OCI-LY7 (cell line): ENCODE data around the gene GANAB. TPM values are rescaled to one million over a fixed set of nuclear protein-coding genes. Genes with fewer than 3 reads are reported as not detected.
"Not testable (repeated sequence)": the region's sequence is repeated elsewhere in the genome, so short reads cannot be mapped to it uniquely, and the experiment has no call there.

Experiments used
- BruUV-seq: library from RNA; stranded (reverse); fragments of 400-500 nt; replicated peaks from 2 replicates; lab custom pipeline; 2021; lab: Mats Ljungman, UMichigan
- CTCF ChIA-PET: fragments of 300-600 bp; sonication (Branson Sonifier 250); formaldehyde crosslinking; loops from one replicate; lab custom pipeline; 2022; ENCODE audit warnings: antibody characterized with exemption; ENCODE audit not compliant: unreplicated experiment; lab: Charles Lee
- POLR2A ChIA-PET: fragments of 300-600 bp; sonication (Branson Sonifier 250); formaldehyde crosslinking; loops from one replicate; lab custom pipeline; 2022; ENCODE audit warnings: antibody characterized with exemption; lab: Charles Lee
- DNase-seq: peaks from one replicate; pipeline ENCODE4 v3.0.0-alpha.2; 2015; ENCODE audit warnings: low spot score
- H2AFZ ChIP-seq: fragments of 200-600 bp; sonication (generic), shearing (Covaris generic); 2 replicates; pipeline ENCODE4 v1.6.1; 2014; ENCODE audit warnings: mild to moderate bottlenecking, antibody characterized with exemption, low read length, moderate library complexity
- H3K27ac ChIP-seq: fragments of 200-600 bp; sonication (generic); 2 replicates; pipeline ENCODE4 v1.5.1; 2014; ENCODE audit warnings: mixed run types, low read depth, mild to moderate bottlenecking, moderate library complexity, low read length, inconsistent platforms; ENCODE audit not compliant: poor library complexity, severe bottlenecking
- H3K36me3 ChIP-seq: fragments of 200-600 bp; sonication (generic); 2 replicates; pipeline ENCODE4 v1.6.1; 2014; ENCODE audit warnings: mild to moderate bottlenecking, antibody characterized with exemption, low read length, moderate library complexity, mixed read lengths; ENCODE audit not compliant: insufficient read depth
- H3K4me1 ChIP-seq: fragments of 200-600 bp; sonication (generic); 2 replicates; pipeline ENCODE4 v1.5.1; 2014; ENCODE audit warnings: mild to moderate bottlenecking, low read length; ENCODE audit not compliant: insufficient read depth, poor library complexity, severe bottlenecking
- H3K4me2 ChIP-seq: fragments of 200-600 bp; sonication (generic); 2 replicates; pipeline ENCODE4 v1.6.1; 2014; ENCODE audit warnings: mild to moderate bottlenecking, low read length
- H3K4me3 ChIP-seq: fragments of 200-600 bp; sonication (generic); 2 replicates; pipeline ENCODE4 v1.5.1; 2014; ENCODE audit warnings: mild to moderate bottlenecking, low read depth, low read length; ENCODE audit not compliant: poor library complexity, severe bottlenecking
- H3K79me2 ChIP-seq: fragments of 200-600 bp; sonication (generic); 2 replicates; pipeline ENCODE4 v1.6.1; 2016; ENCODE audit warnings: low read depth, mild to moderate bottlenecking, low read length, moderate library complexity, mixed read lengths; ENCODE audit not compliant: insufficient read depth
- H3K9me2 ChIP-seq: fragments of 200-600 bp; sonication (generic); 2 replicates; pipeline ENCODE4 v1.6.1; 2016; ENCODE audit warnings: mild to moderate bottlenecking, low read length, mixed read lengths; ENCODE audit not compliant: insufficient read depth
- H3K9me3 ChIP-seq: fragments of 200-600 bp; sonication (generic); 2 replicates; pipeline ENCODE4 v1.6.1; 2014; ENCODE audit warnings: mild to moderate bottlenecking, mixed run types, low read length, mixed read lengths
- H4K20me1 ChIP-seq: fragments of 200-600 bp; sonication (generic); 2 replicates; pipeline ENCODE4 v1.6.1; 2014; ENCODE audit warnings: mild to moderate bottlenecking, antibody characterized with exemption, low read length, moderate library complexity, mixed read lengths; ENCODE audit not compliant: insufficient read depth
- CTCF ChIP-seq: fragments of 200-600 bp; sonication (generic); conservative IDR thresholded peaks from 2 replicates; pipeline ENCODE4 v1.5.1; 2014; ENCODE audit warnings: mild to moderate bottlenecking, antibody characterized with exemption, low read length, moderate library complexity, mixed read lengths
- EZH2phosphoT487 ChIP-seq: fragments of 200-600 bp; sonication (generic); IDR thresholded peaks from 2 replicates; pipeline ENCODE4 v1.6.1; 2018; ENCODE audit warnings: low read depth, borderline replicate concordance, mild to moderate bottlenecking, mixed run types, antibody characterized with exemption, low read length, moderate library complexity, mixed read lengths
- intact Hi-C: fragments of 100-400 bp; cut with micrococcal nuclease; formaldehyde crosslinking; loops from one replicate; pipeline ENCODE4 v1.10.0; 2022; ENCODE audit not compliant: unreplicated experiment
- total RNA-seq, 2 experiments: library from RNA; depleted of rRNA in 1 of 2; stranded (reverse); fragments of >200 nt in 1 of 2; shearing (Covaris generic) in 1 of 2; gene quantifications; 2 replicates each; pipeline ENCODE4 v1.2.3, GENCODE V29; 2014 to 2022

Gene GANAB
- total RNA-seq, 2 experiments from 2014 or later, result 108 to 217 TPM

GRCh38 chr11:62621567-62622470 is 24.6 kb downstream of the GANAB start, which contains the start of gene B3GAT3:
B3GAT3 (minus strand) TSS chr11:62621986; CDS start chr11:62621947, 39 bp downstream.
- intact Hi-C loops, result loop anchor here (2.0 kb wide), 2 partner anchors 31 kb away; partner anchors contain the start of genes INTS5 and TUT1
- H3K79me2 ChIP-seq, result peaks cover 24% of the 10 kb centered on the region
- peaks cover 25% of the 10 kb centered on the region for H3K4me1 ChIP-seq
- BruUV-seq, result no TSS peak
- ChIA-PET POLR2A (interaction anchor here (0.5 to 2.7 kb wide), 16 partner anchors 11 to 150 kb away, joined by 3 to 17 read pairs (median 4); partner anchors contain the start of genes C11orf98, CSKMT, EEF1G and GANAB), CTCF (interaction anchor here (0.6 to 1.0 kb wide), 3 partner anchors 30 to 31 kb away, joined by 3 to 7 read pairs (median 4); partner anchors contain the start of gene INTS5)
- H4K20me1 ChIP-seq, result no peaks in the 10 kb centered on the region
- H3K27ac ChIP-seq, result peak within 1 kb of the TSS; percentile 83
- peaks cover 45% of the 10 kb centered on the region for H3K36me3 ChIP-seq
- peak within 1 kb of the TSS; percentile 98 for H3K4me2 ChIP-seq
- peak within 1 kb of the TSS; percentile 79 for H3K4me3 ChIP-seq
- H3K9me2 ChIP-seq, result no peaks in the 10 kb centered on the region
- no peaks in the 10 kb centered on the region for H3K9me3 ChIP-seq
- DNase-seq, result peak; percentile 99
- peak within 1 kb of the TSS; percentile 68; the same call in 1 of the 2 replicates for H2AFZ ChIP-seq
- TF ChIP-seq CTCF (0 out of 2 replicates have a peak, but pooled peaks have one; percentile 20), EZH2phosphoT487 (no peak)

GRCh38 chr11:62621027-62621566 is 25.3 kb downstream of the GANAB start:
- no peak for TF ChIP-seq EZH2phosphoT487
- TF ChIP-seq CTCF, result no peak
- intact Hi-C loops, result no loop called here
- Histone ChIP-seq H3K4me3 (peak overlapping the region; percentile 79), H3K9me2 (no peaks in the 10 kb centered on the region), H3K4me1 (peaks cover 25% of the 10 kb centered on the region), H3K79me2 (peaks cover 24% of the 10 kb centered on the region), H3K27ac (peak overlapping the region; percentile 83), H3K9me3 (no peaks in the 10 kb centered on the region), H4K20me1 (no peaks in the 10 kb centered on the region), H2AFZ (peak overlapping the region; percentile 42; the same call in 1 of the 2 replicates), H3K4me2 (peak overlapping the region; percentile 98), H3K36me3 (peaks cover 45% of the 10 kb centered on the region)
- TSS peak; percentile 60 for BruUV-seq
- no peak for DNase-seq
- ChIA-PET POLR2A (interaction anchor here (0.8 to 2.7 kb wide), 12 partner anchors 10 to 151 kb away, joined by 3 to 17 read pairs (median 4); partner anchors contain the start of genes C11orf98, CSKMT, EEF1G and GANAB), CTCF (interaction anchor here (0.9 to 1.0 kb wide), 2 partner anchors 29 to 32 kb away, joined by 3 to 4 read pairs; partner anchors contain the start of gene INTS5)

GRCh38 chr11:62616957-62617356 is 29.5 kb downstream of the GANAB start:
- H3K4me3 ChIP-seq, CTCF ChIA-PET, intact Hi-C loops, H2AFZ ChIP-seq, H3K9me3 ChIP-seq, H3K27ac ChIP-seq, H4K20me1 ChIP-seq, H3K9me2 ChIP-seq, DNase-seq, H3K4me2 ChIP-seq, POLR2A ChIA-PET, BruUV-seq: not testable (repeated sequence)
- Histone ChIP-seq H3K4me1 (peaks cover 22% of the 10 kb centered on the region), H3K36me3 (peaks cover 26% of the 10 kb centered on the region), H3K79me2 (peaks cover 24% of the 10 kb centered on the region)
